Mesothelial cell of epicardium (in vitro differentiated cells): ENCODE measurements around the gene PLA2R1. TPM values are rescaled to one million over a fixed set of nuclear protein-coding genes. Genes with fewer than 3 reads are reported as not detected.

Experiments
- DNase-seq, 2 experiments: peaks; one replicate each; pipeline ENCODE4 v3.0.0; 2021; ENCODE audit warnings: low spot score in 2 of 2; ENCODE audit not compliant: unreplicated experiment in 2 of 2
- H3K27ac Mint-ChIP-seq: 2 replicates; pipeline ENCODE4 v1.8.0; 2021; ENCODE audit warnings: mixed read lengths
- H3K27me3 Mint-ChIP-seq: 2 replicates; pipeline ENCODE4 v1.8.0; 2021; ENCODE audit warnings: low read depth, mixed read lengths
- H3K36me3 Mint-ChIP-seq: 2 replicates; pipeline ENCODE4 v1.8.0; 2021; ENCODE audit warnings: mixed read lengths
- H3K4me1 Mint-ChIP-seq: 2 replicates; pipeline ENCODE4 v1.8.0; 2021; ENCODE audit warnings: mixed read lengths
- H3K4me3 Mint-ChIP-seq: 2 replicates; pipeline ENCODE4 v1.8.0; 2021; ENCODE audit warnings: mild to moderate bottlenecking, moderate library complexity, mixed read lengths
- H3K9me3 Mint-ChIP-seq: 2 replicates; pipeline ENCODE4 v1.8.0; 2021; ENCODE audit warnings: mixed read lengths
- total RNA-seq: library from RNA; stranded (reverse); gene quantifications from 3 replicates; pipeline ENCODE4 v1.2.1, GENCODE V29; 2021
- TF ChIP-seq, protein P1 (sequence below): fragments of 200-600 bp; sonication (generic); IDR thresholded peaks from one replicate; pipeline ENCODE4 v1.5.0; 2021; ENCODE audit warnings: antibody characterized with exemption; ENCODE audit not compliant: unreplicated experiment

The PLA2R1 gene
- total RNA-seq, 1 donor from 2014 or later: 14.8 TPM

DNA sequence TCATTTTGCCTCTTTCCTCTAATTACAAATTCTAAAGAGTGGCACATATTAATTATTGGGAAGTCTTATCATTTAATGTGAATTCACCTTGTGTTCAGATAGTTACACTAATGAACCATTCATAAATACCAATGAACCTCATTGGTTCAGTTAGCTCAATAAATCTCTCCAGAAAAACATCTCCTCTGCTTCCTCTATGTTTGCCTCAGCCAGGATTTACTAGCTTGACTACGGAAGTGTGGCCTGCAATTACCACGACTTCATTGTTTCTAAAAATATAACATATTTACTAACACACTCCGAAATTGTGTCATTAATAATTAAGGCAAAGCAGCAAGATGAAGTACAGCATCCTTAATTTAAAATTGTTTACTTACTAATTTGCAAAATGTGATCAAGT lies 103.3 kb downstream of the PLA2R1 start:
- DNase-seq: no peak
- H3K4me1 Mint-ChIP-seq: peaks cover 15% of the 10 kb centered on the region
- H3K27me3 Mint-ChIP-seq: no peaks in the 10 kb centered on the region
- no peak overlapping the region for H3K4me3 Mint-ChIP-seq
- peak overlapping the region; percentile 14 for H3K27ac Mint-ChIP-seq
- TF ChIP-seq, protein P1, sequence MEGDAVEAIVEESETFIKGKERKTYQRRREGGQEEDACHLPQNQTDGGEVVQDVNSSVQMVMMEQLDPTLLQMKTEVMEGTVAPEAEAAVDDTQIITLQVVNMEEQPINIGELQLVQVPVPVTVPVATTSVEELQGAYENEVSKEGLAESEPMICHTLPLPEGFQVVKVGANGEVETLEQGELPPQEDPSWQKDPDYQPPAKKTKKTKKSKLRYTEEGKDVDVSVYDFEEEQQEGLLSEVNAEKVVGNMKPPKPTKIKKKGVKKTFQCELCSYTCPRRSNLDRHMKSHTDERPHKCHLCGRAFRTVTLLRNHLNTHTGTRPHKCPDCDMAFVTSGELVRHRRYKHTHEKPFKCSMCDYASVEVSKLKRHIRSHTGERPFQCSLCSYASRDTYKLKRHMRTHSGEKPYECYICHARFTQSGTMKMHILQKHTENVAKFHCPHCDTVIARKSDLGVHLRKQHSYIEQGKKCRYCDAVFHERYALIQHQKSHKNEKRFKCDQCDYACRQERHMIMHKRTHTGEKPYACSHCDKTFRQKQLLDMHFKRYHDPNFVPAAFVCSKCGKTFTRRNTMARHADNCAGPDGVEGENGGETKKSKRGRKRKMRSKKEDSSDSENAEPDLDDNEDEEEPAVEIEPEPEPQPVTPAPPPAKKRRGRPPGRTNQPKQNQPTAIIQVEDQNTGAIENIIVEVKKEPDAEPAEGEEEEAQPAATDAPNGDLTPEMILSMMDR: no peak
- no peaks in the 10 kb centered on the region for H3K9me3 Mint-ChIP-seq
- peaks cover 17% of the 10 kb centered on the region for H3K36me3 Mint-ChIP-seq

DNA sequence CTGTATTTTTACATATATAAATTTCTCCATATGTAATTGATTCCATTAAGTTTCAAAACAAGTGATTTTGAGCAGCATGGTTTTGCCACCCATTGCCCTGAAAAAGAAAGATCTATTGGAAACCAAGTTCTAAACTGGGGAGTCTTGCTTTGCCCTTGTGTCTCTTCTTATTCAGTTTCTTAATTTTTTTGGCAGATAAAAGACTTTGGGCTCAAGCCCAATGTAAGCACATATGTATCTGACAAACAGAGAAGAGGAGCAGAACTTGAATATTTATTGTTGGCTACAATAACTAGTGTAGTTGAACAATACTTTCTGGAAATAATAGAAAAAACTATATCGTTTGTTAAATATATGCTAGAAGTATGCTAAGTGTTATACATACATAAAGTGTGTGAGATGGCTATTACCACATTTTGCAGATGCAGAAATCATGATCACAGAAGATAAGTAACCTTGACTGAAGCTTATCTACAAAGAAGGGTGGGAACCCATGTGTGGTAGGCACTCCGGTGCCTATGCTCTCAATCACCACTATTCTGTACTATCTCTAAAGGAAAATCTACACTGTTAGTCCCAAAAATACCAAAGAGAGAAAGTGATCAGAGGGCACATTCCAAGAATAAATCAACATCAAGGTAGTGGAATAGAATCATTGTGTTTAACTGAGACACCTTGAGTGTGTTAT lies 109.1 kb downstream of the PLA2R1 start:
- Mint-ChIP-seq H3K9me3 (no peaks in the 10 kb centered on the region), H3K4me3 (no peak overlapping the region), H3K27me3 (no peaks in the 10 kb centered on the region), H3K4me1 (no peaks in the 10 kb centered on the region), H3K27ac (no peak overlapping the region), H3K36me3 (peaks cover 14% of the 10 kb centered on the region)
- TF ChIP-seq, protein P1: no peak
- no peak for DNase-seq

DNA sequence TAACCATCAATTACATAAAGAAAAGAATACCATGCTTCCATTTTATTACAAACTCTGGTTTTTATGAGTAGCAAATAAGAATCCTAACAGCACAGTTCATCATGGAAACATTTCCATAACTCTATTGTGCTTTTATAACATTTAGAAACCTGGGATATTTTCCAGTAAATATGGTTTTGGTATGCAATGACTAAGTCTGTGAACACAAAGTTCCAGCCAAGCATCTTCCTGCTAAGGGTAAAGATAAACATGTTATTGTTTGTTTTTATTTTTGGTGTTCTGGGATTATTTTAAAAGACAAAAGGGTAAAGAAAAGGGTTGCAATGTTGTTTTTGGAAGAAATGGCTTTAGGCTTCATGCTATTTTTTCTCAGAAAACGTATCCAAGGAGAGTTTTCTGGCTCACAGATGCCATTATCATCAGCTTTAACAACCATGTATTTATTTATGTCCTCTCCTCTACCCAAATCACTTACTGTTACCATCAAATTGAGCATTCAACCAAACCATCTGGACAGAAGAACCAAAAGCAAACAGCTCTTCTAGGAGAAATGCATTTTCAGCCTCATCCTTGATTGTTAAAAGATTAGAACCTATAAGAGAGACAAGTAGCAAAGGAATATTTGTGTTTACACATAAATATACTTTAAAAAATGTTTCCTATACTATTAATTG lies 116.0 kb downstream of the PLA2R1 start:
- TF ChIP-seq, protein P1: no peak
- H3K27ac Mint-ChIP-seq: no peak overlapping the region

DNA sequence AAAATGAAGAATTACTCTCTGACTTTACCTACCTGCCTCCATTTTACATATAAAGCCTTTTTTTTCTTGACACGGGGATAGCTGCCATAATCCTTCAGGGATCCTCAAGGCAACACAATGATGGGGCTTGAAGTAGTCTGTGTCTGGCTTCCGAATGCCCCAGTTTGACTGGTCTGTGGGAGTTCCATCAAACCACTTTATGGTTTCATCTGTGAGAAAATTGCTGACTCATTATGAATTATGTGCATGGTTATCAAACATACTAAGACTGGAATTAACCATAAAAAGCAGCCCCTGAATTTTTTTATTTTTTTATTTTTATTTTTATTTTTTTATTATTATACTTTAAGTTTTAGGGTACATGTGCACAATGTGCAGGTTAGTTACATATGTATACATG lies 117.5 kb downstream of the PLA2R1 start:
- Mint-ChIP-seq H3K4me3 (no peak overlapping the region), H3K36me3 (no peaks in the 10 kb centered on the region), H3K27me3 (no peaks in the 10 kb centered on the region), H3K9me3 (no peaks in the 10 kb centered on the region), H3K27ac (no peak overlapping the region), H3K4me1 (no peaks in the 10 kb centered on the region)
- DNase-seq: no peak
- TF ChIP-seq, protein P1: no peak

More for the DNA sequence above, 116.0 kb downstream of the PLA2R1 start:
- Mint-ChIP-seq H3K4me3 (no peak overlapping the region), H3K9me3 (no peaks in the 10 kb centered on the region), H3K27me3 (no peaks in the 10 kb centered on the region), H3K36me3 (peaks cover 3% of the 10 kb centered on the region), H3K4me1 (no peaks in the 10 kb centered on the region)
- DNase-seq: no peak

DNA sequence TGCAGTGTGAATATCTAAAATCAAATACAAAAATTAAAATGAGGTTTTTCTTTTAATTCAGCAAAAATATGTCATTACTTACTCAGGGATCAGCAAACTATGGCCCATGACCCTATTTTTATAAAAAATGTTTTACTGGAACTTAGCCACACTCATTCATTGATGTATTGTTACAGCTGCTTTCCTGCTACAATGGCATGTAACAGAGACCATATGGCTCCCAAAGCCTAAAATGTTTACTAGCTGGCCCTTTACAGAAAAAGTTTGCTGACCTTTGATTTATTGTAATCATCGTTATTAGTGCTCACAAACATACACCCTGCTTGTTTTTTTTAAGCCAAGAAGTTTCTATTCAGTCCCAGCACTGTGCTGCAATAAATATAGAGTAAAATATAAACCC lies 120.3 kb downstream of the PLA2R1 start:
- no peaks in the 10 kb centered on the region for H3K36me3 Mint-ChIP-seq
- no peak for DNase-seq
- no peak overlapping the region for H3K4me3 Mint-ChIP-seq
- H3K4me1 Mint-ChIP-seq: peaks cover 2% of the 10 kb centered on the region
- no peaks in the 10 kb centered on the region for H3K9me3 Mint-ChIP-seq
- H3K27me3 Mint-ChIP-seq: no peaks in the 10 kb centered on the region
- no peak overlapping the region for H3K27ac Mint-ChIP-seq
- TF ChIP-seq, protein P1: no peak
